ENCODE data around the gene DOLPP1. TPM values are rescaled to one million over a fixed set of nuclear protein-coding genes. Genes with fewer than 3 reads are reported as not detected.
"Not testable (repeated sequence)": the region's sequence is repeated elsewhere in the genome, so short reads cannot be mapped to it uniquely, and the experiment has no call there.

The DOLPP1 gene
- total RNA-seq, 2 donors from 2014 or later: 13.5 to 24.1 TPM

GRCh38 chr9:129109537-129109903 is 28.6 kb downstream of the DOLPP1 start:
- peak overlapping the region; percentile 87 to 89 for H3K4me3 ChIP-seq
- WGBS: 61% methylated on average over 7 of the region's 7 CpGs
- intact Hi-C loops (cut with DNase I): no loop called here
- peak overlapping the region; percentile 95 to 96 for H3K27ac ChIP-seq
- H3K27me3 ChIP-seq (replicated peaks; ENCODE audit: insufficient read depth): no peaks in the 10 kb centered on the region
- no peak for DNase-seq (ENCODE audit: low spot score)
- peaks cover 7% of the 10 kb centered on the region for H3K4me1 ChIP-seq (replicated peaks)
- no peaks in the 10 kb centered on the region for H3K9me3 ChIP-seq
- H3K36me3 ChIP-seq: no peaks in the 10 kb centered on the region
- TF ChIP-seq CTCF (IDR thresholded peaks at IDR 0.05) (no peak), POLR2A (IDR thresholded peaks at IDR 0.05) (no peak), POLR2AphosphoS5 (IDR thresholded peaks at IDR 0.05) (no peak)

- TF ChIP-seq CTCF (IDR thresholded peaks at IDR 0.05) (peak in 2 of 4 experiments; percentile 15 to 22), POLR2AphosphoS5 (IDR thresholded peaks at IDR 0.05) (no peak)
- DNase-seq (ENCODE audit: low spot score): no peak
- Histone ChIP-seq H3K27ac (peak overlapping the region; percentile 95 to 96), H3K36me3 (no peaks in the 10 kb centered on the region), H3K27me3 (replicated peaks; ENCODE audit: insufficient read depth) (no peaks in the 10 kb centered on the region), H3K4me1 (replicated peaks) (peaks cover 7% of the 10 kb centered on the region), H3K9me3 (no peaks in the 10 kb centered on the region), H3K4me3 (peak overlapping the region; percentile 87 to 89)
- intact Hi-C loops (cut with DNase I): no loop called here
- WGBS: 16% methylated on average over 27 of the region's 64 CpGs
These were observed 29.2 kb downstream of the DOLPP1 start for GRCh38 chr9:129109952-129110739.

- intact Hi-C loops (cut with DNase I): no loop called here
- TF ChIP-seq POLR2A (IDR thresholded peaks at IDR 0.05) (peak; percentile 97), CTCF (IDR thresholded peaks at IDR 0.05) (peak in 2 of 4 experiments; percentile 28 to 41), POLR2AphosphoS5 (IDR thresholded peaks at IDR 0.05) (peak; percentile 93)
- peaks cover 14% of the 10 kb centered on the region for H3K4me1 ChIP-seq (replicated peaks)
- peak within 1 kb of the TSS; percentile 95 to 96 for H3K27ac ChIP-seq
- H3K27me3 ChIP-seq (replicated peaks; ENCODE audit: insufficient read depth): no peaks in the 10 kb centered on the region
- WGBS: under 1% methylated on average over 37 of the region's 77 CpGs
- H3K9me3 ChIP-seq: no peaks in the 10 kb centered on the region
- H3K4me3 ChIP-seq: peak within 1 kb of the TSS; percentile 87 to 89
- DNase-seq (ENCODE audit: low spot score): peak; percentile 97
- H3K36me3 ChIP-seq: no peaks in the 10 kb centered on the region
These were observed 30.0 kb downstream of the DOLPP1 start, which contains the start of the genes CRAT and PTPA for GRCh38 chr9:129110740-129111527. Gene CRAT, minus strand, starts transcription at chr9:129110793. Its CDS starts 284 bp downstream, at chr9:129110509. Gene PTPA, plus strand, starts transcription at chr9:129111415. Its CDS starts 186 bp downstream, at chr9:129111601.

- no peaks in the 10 kb centered on the region for H3K9me3 ChIP-seq
- H3K27ac ChIP-seq: peak overlapping the region; percentile 95 to 96
- peak; percentile 52 for DNase-seq (ENCODE audit: low spot score)
- no peak for TF ChIP-seq POLR2AphosphoS5 (IDR thresholded peaks at IDR 0.05)
- no peak for TF ChIP-seq POLR2A (IDR thresholded peaks at IDR 0.05)
- TF ChIP-seq CTCF (IDR thresholded peaks at IDR 0.05): no peak
- no peaks in the 10 kb centered on the region for H3K27me3 ChIP-seq (replicated peaks; ENCODE audit: insufficient read depth)
- H3K4me1 ChIP-seq (replicated peaks): peaks cover 14% of the 10 kb centered on the region
- peak overlapping the region; percentile 87 to 89 for H3K4me3 ChIP-seq
- WGBS: under 1% methylated on average over 37 of the region's 37 CpGs
- H3K36me3 ChIP-seq: no peaks in the 10 kb centered on the region
- intact Hi-C loops (cut with DNase I): no loop called here
These were observed 30.7 kb downstream of the DOLPP1 start for GRCh38 chr9:129111528-129112151.

- peak overlapping the region; percentile 87 to 89 for H3K4me3 ChIP-seq
- peaks cover 14% of the 10 kb centered on the region for H3K4me1 ChIP-seq (replicated peaks)
- H3K27ac ChIP-seq: peak overlapping the region; percentile 95 to 96
- H3K36me3 ChIP-seq; intact Hi-C loops (cut with DNase I); DNase-seq (ENCODE audit: low spot score); H3K9me3 ChIP-seq; H3K27me3 ChIP-seq (replicated peaks; ENCODE audit: insufficient read depth): not testable (repeated sequence)
- 86% methylated on average over 17 of the region's 17 CpGs for WGBS
These were observed 31.6 kb downstream of the DOLPP1 start for GRCh38 chr9:129112526-129112925.
